ENCODE data around the gene GALNS. TPM values are rescaled to one million over a fixed set of nuclear protein-coding genes. Genes with fewer than 3 reads are reported as not detected.

Gene GALNS
- total and polyA plus RNA-seq, 2 donors (not counting 3 experiments of a cell fraction or from before 2014, with no cell fraction given) = 21.8 to 40.2 TPM

DNA sequence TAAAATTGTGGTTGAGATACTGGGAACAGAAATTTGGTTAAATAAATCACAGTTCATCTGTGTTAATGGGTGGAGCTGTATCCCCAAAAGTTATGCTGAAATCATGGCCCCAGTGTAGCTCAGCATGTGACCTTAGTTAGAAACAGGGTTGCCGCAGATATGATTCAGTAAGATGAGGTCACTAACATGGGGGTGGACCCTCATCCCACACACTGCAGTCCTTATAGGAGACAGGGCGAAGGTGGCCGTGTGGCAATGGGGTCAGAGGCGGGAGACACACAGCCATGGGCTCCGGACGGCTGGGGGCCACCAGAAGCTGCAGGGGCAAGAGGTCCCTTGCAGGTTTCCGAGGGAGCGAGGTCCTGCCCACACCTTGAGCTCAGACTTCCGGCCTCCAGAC lies 10.7 kb downstream of the GALNS start:
- DNase-seq (ENCODE audit: low read depth, low spot score) = no peak
- Histone ChIP-seq H3K79me2 (ENCODE audit: control insufficient read depth, insufficient read depth, low read length) (no peaks in the 10 kb centered on the region), H3K4me3 (replicated peaks in 1 of 3; ENCODE audit: insufficient read depth in 1 of 3, low read depth in 1 of 3, low read length in 3 of 3) (no peak overlapping the region), H4K20me1 (replicated peaks; ENCODE audit: control insufficient read depth, extremely low read depth, insufficient read depth, low read length) (no peaks in the 10 kb centered on the region), H3K27ac (ENCODE audit: insufficient read depth, low read depth, low read length) (no peak overlapping the region), H3K36me3 (ENCODE audit: control insufficient read depth in 2 of 2, extremely low read depth in 1 of 2, insufficient read depth in 2 of 2, low read length in 2 of 2) (peaks cover 0 to 5% of the 10 kb centered on the region in 2 experiments), H3K4me1 (ENCODE audit: control insufficient read depth, extremely low read depth, insufficient read depth, low read length) (no peaks in the 10 kb centered on the region), H3K4me2 (ENCODE audit: insufficient read depth, low read length) (no peak overlapping the region), H3K9ac (replicated peaks; ENCODE audit: extremely low read depth, insufficient read depth, low read length) (no peak overlapping the region), H3K27me3 (ENCODE audit: control insufficient read depth in 2 of 2, insufficient read depth in 2 of 2, low read length in 2 of 2) (no peaks in the 10 kb centered on the region), H2AFZ (ENCODE audit: low read depth, low read length) (no peak overlapping the region), H3K9me1 (replicated peaks; ENCODE audit: control insufficient read depth, extremely low read depth, insufficient read depth, low read length) (no peaks in the 10 kb centered on the region), H3K9me3 (replicated peaks; ENCODE audit: control insufficient read depth, insufficient read depth, low read length) (no peaks in the 10 kb centered on the region)
- no peak for FAIRE-seq
- ChIA-PET CTCF (interaction anchor here (0.6 to 1.5 kb wide), 4 partner anchors 11 to 350 kb away, joined by 3 to 5 read pairs (median 4); partner anchors contain the start of genes GALNS and TRAPPC2L), POLR2A (no interaction called here)
- intact Hi-C loops (cut with micrococcal nuclease) = no loop called here
- BruUV-seq (replicated peaks) = no TSS peak
- dilution Hi-C loops (cut with MboI; ENCODE audit: extremely low pct_ligation_motif_present, low sequenced_read_pairs) = no loop called here
- TF ChIP-seq EZH2 (IDR thresholded peaks at IDR 0.05; ENCODE audit: borderline replicate concordance, low read depth, low read length, severe bottlenecking) (no peak), MYC (IDR thresholded peaks at IDR 0.05; ENCODE audit: low read depth, low read length) (no peak), POLR2AphosphoS5 (IDR thresholded peaks at IDR 0.05; ENCODE audit: insufficient read depth, low read depth, low read length) (no peak), JUN (IDR thresholded peaks at IDR 0.05; ENCODE audit: borderline replicate concordance, insufficient read depth, insufficient read length, low read depth) (no peak), GATA2 (IDR thresholded peaks at IDR 0.05; ENCODE audit: insufficient read depth, insufficient read length, low read depth, low read length) (no peak), POLR2A (IDR thresholded peaks at IDR 0.05; ENCODE audit: low read depth, low read length) (no peak), FOS (IDR thresholded peaks at IDR 0.05; ENCODE audit: borderline replicate concordance, insufficient read depth, low read length) (no peak)
- TF ChIP-seq, protein P1, sequence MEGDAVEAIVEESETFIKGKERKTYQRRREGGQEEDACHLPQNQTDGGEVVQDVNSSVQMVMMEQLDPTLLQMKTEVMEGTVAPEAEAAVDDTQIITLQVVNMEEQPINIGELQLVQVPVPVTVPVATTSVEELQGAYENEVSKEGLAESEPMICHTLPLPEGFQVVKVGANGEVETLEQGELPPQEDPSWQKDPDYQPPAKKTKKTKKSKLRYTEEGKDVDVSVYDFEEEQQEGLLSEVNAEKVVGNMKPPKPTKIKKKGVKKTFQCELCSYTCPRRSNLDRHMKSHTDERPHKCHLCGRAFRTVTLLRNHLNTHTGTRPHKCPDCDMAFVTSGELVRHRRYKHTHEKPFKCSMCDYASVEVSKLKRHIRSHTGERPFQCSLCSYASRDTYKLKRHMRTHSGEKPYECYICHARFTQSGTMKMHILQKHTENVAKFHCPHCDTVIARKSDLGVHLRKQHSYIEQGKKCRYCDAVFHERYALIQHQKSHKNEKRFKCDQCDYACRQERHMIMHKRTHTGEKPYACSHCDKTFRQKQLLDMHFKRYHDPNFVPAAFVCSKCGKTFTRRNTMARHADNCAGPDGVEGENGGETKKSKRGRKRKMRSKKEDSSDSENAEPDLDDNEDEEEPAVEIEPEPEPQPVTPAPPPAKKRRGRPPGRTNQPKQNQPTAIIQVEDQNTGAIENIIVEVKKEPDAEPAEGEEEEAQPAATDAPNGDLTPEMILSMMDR (IDR thresholded peaks at IDR 0.05; ENCODE audit: extremely low read depth in 1 of 2, insufficient read depth in 1 of 2, low read depth in 1 of 2, low read length in 2 of 2) = no peak
- TF ChIP-seq, protein P2, sequence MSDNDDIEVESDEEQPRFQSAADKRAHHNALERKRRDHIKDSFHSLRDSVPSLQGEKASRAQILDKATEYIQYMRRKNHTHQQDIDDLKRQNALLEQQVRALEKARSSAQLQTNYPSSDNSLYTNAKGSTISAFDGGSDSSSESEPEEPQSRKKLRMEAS (IDR thresholded peaks at IDR 0.05; ENCODE audit: insufficient read depth, insufficient read length) = no peak
